Neural crest cell (in vitro differentiated cells): ENCODE data around the gene MTRF1L. TPM values are rescaled to one million over a fixed set of nuclear protein-coding genes. Genes with fewer than 3 reads are reported as not detected.

ENCODE experiments used
- DNase-seq: peaks from one replicate; pipeline ENCODE4 v3.0.0; 2021; ENCODE audit warnings: low read depth, mixed read lengths, low spot score
- H3K27ac Mint-ChIP-seq: one replicate; pipeline ENCODE4 v1.8.0; 2021; ENCODE audit warnings: mild to moderate bottlenecking, mixed read lengths; ENCODE audit not compliant: unreplicated experiment
- H3K27me3 Mint-ChIP-seq: 2 replicates; pipeline ENCODE4 v1.8.0; 2021; ENCODE audit warnings: low read depth, mild to moderate bottlenecking, mixed read lengths
- H3K36me3 Mint-ChIP-seq: 2 replicates; pipeline ENCODE4 v1.8.0; 2021; ENCODE audit warnings: low read depth, mild to moderate bottlenecking, mixed read lengths
- H3K4me1 Mint-ChIP-seq: 2 replicates; pipeline ENCODE4 v1.8.0; 2021; ENCODE audit warnings: mixed read lengths
- H3K4me3 Mint-ChIP-seq: one replicate; pipeline ENCODE4 v1.8.0; 2021; ENCODE audit warnings: mild to moderate bottlenecking, mixed read lengths
- H3K9me3 Mint-ChIP-seq: 2 replicates; pipeline ENCODE4 v1.8.0; 2021; ENCODE audit warnings: mixed read lengths
- CTCF ChIP-seq: fragments of 200-600 bp; sonication (generic); conservative IDR thresholded peaks from 2 replicates; pipeline ENCODE4 v1.5.0; 2021; ENCODE audit warnings: antibody characterized with exemption, mild to moderate bottlenecking
- total RNA-seq: library from RNA; stranded (reverse); gene quantifications from 2 replicates; pipeline ENCODE4 v1.2.1, GENCODE V29; 2021

The MTRF1L gene
- total RNA-seq, 1 donor from 2014 or later = 23.2 TPM

GRCh38 chr6:153044295-153044694 lies 41.8 kb upstream of the MTRF1L start:
- Mint-ChIP-seq H3K4me3 (no peak overlapping the region), H3K4me1 (peaks cover 5% of the 10 kb centered on the region), H3K36me3 (peaks cover 10% of the 10 kb centered on the region), H3K9me3 (peaks cover 6% of the 10 kb centered on the region), H3K27ac (no peak overlapping the region), H3K27me3 (no peaks in the 10 kb centered on the region)
- no peak for TF ChIP-seq CTCF
- DNase-seq = no peak

- no peak for DNase-seq
- peaks cover 5% of the 10 kb centered on the region for H3K4me1 Mint-ChIP-seq
- no peak for TF ChIP-seq CTCF
- H3K9me3 Mint-ChIP-seq = peaks cover 6% of the 10 kb centered on the region
- H3K4me3 Mint-ChIP-seq = no peak overlapping the region
- no peaks in the 10 kb centered on the region for H3K27me3 Mint-ChIP-seq
- peaks cover 10% of the 10 kb centered on the region for H3K36me3 Mint-ChIP-seq
- H3K27ac Mint-ChIP-seq = no peak overlapping the region
Measured at GRCh38 chr6:153043719-153044118, 41.2 kb upstream of the MTRF1L start.

- H3K27ac Mint-ChIP-seq = no peak overlapping the region
- no peak overlapping the region for H3K4me3 Mint-ChIP-seq
- TF ChIP-seq CTCF = no peak
- H3K9me3 Mint-ChIP-seq = no peaks in the 10 kb centered on the region
- no peaks in the 10 kb centered on the region for H3K36me3 Mint-ChIP-seq
- no peak for DNase-seq
- no peaks in the 10 kb centered on the region for H3K4me1 Mint-ChIP-seq
- no peaks in the 10 kb centered on the region for H3K27me3 Mint-ChIP-seq
Measured at GRCh38 chr6:153038378-153039057, 36.0 kb upstream of the MTRF1L start.

- H3K4me3 Mint-ChIP-seq = no peak overlapping the region
- H3K9me3 Mint-ChIP-seq = no peaks in the 10 kb centered on the region
- no peak overlapping the region for H3K27ac Mint-ChIP-seq
- no peak for TF ChIP-seq CTCF
- H3K27me3 Mint-ChIP-seq = no peaks in the 10 kb centered on the region
- no peaks in the 10 kb centered on the region for H3K36me3 Mint-ChIP-seq
- no peak for DNase-seq
- peaks cover 10% of the 10 kb centered on the region for H3K4me1 Mint-ChIP-seq
Measured at GRCh38 chr6:153034139-153034538, 31.6 kb upstream of the MTRF1L start.

- no peaks in the 10 kb centered on the region for H3K36me3 Mint-ChIP-seq
- peaks cover 10% of the 10 kb centered on the region for H3K4me1 Mint-ChIP-seq
- H3K9me3 Mint-ChIP-seq = no peaks in the 10 kb centered on the region
- no peak overlapping the region for H3K4me3 Mint-ChIP-seq
- no peaks in the 10 kb centered on the region for H3K27me3 Mint-ChIP-seq
- H3K27ac Mint-ChIP-seq = no peak overlapping the region
- TF ChIP-seq CTCF = peak; percentile 73
- DNase-seq = no peak
Measured at GRCh38 chr6:153032255-153032882, 29.9 kb upstream of the MTRF1L start.
